ENCODE results near the gene PSTPIP1. TPM values are rescaled to one million over a fixed set of nuclear protein-coding genes. Genes with fewer than 3 reads are reported as not detected.

PSTPIP1 gene
- total RNA-seq, 4 donors from 2014 or later: 0.57 to 9.9 (median 5.3) TPM

DNA sequence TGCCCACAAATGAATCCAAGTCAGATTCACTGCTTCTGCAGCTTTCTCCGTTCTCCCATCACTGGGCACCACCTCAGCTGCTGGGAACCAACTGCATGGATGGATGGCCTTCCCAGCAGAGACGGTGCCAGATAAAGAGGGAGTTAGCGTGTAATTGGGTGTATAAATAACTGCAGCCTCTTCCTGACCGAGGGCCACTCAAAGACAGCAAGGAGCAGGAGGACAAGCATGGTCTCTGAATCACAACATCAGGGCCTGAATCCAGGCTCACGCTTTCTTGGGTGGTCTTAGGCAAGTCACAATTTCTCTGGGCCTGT is 44.2 kb downstream of the PSTPIP1 start:
- TF ChIP-seq, protein P1, sequence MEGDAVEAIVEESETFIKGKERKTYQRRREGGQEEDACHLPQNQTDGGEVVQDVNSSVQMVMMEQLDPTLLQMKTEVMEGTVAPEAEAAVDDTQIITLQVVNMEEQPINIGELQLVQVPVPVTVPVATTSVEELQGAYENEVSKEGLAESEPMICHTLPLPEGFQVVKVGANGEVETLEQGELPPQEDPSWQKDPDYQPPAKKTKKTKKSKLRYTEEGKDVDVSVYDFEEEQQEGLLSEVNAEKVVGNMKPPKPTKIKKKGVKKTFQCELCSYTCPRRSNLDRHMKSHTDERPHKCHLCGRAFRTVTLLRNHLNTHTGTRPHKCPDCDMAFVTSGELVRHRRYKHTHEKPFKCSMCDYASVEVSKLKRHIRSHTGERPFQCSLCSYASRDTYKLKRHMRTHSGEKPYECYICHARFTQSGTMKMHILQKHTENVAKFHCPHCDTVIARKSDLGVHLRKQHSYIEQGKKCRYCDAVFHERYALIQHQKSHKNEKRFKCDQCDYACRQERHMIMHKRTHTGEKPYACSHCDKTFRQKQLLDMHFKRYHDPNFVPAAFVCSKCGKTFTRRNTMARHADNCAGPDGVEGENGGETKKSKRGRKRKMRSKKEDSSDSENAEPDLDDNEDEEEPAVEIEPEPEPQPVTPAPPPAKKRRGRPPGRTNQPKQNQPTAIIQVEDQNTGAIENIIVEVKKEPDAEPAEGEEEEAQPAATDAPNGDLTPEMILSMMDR (IDR thresholded peaks at IDR 0.05): no peak
- TF ChIP-seq POLR2A (IDR thresholded peaks at IDR 0.05): no peak
- no peaks in the 10 kb centered on the region for H3K27me3 ChIP-seq
- peaks cover 0 to 20% (median 0%) of the 10 kb centered on the region in 3 donors for H3K4me1 ChIP-seq
- 90% methylated on average over 2 of the region's 5 CpGs; no CpG with 5 or more reads in 1 of the 2 donors for WGBS, 2 donors
- peaks cover 0 to 42% (median 0%) of the 10 kb centered on the region in 3 donors for H3K36me3 ChIP-seq
- no peaks in the 10 kb centered on the region for H3K9me3 ChIP-seq
- DNase-seq: no peak
- H3K27ac ChIP-seq: no peak overlapping the region
- H3K4me3 ChIP-seq: no peak overlapping the region
- intact Hi-C loops (cut with DNase I): no loop called here

DNA sequence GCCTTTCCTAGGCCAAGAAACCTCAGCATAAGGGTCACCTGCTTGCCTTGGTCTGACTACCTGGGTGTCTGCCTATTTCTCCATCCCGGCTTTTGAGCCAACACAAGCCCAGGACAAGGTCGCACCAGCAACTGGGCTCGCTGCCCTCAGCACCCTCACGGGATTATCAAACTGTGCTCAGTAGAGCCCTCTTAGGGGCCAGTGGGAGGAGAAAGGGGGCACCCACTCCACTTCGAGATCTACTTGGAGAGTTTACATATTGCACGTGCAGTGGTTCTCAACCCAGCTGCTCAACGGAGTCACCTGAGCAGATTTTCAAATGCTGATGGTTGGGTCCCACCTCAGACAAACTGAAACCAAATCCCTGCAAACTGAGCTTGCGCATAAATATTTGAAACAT is 44.9 kb downstream of the PSTPIP1 start:
- TF ChIP-seq POLR2A (IDR thresholded peaks at IDR 0.05): no peak
- TF ChIP-seq, protein P1 (IDR thresholded peaks at IDR 0.05): no peak
- no peaks in the 10 kb centered on the region for H3K9me3 ChIP-seq
- WGBS, 2 donors: 100% methylated on average over 1 of the region's 8 CpGs; no CpG with 5 or more reads in 1 of the 2 donors
- H3K4me1 ChIP-seq: peaks cover 0 to 24% (median 5%) of the 10 kb centered on the region in 3 donors
- DNase-seq: no peak
- no peak overlapping the region for H3K4me3 ChIP-seq
- H3K27ac ChIP-seq: no peak overlapping the region
- H3K36me3 ChIP-seq: peaks cover 0 to 49% (median 0%) of the 10 kb centered on the region in 3 donors
- no peaks in the 10 kb centered on the region for H3K27me3 ChIP-seq
- intact Hi-C loops (cut with DNase I): no loop called here

DNA sequence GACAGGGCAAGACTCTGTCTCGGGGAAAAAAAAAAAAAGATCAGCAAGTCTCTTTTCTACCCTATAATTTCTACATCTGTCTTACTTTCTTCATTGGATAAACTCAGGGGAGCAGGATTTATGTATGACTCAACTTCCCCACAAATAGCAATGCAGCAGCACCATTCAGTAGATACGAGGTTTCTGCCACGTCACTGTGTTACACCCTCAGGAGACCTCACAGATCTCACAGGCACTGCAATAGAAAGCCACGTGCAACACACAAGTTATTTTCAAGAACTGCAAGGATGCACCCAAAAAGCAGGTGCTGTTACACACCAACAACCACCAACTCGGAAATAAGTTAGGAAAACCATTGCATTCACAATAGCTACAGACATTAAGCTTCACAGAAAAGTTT is 45.7 kb downstream of the PSTPIP1 start:
- no peaks in the 10 kb centered on the region for H3K9me3 ChIP-seq
- DNase-seq: no peak
- WGBS, 2 donors: 74 to 85% methylated on average over 5 of the region's 5 CpGs
- H3K4me3 ChIP-seq: no peak overlapping the region
- H3K36me3 ChIP-seq: peaks cover 0 to 55% (median 0%) of the 10 kb centered on the region in 3 donors
- H3K4me1 ChIP-seq: peaks cover 0 to 17% (median 5%) of the 10 kb centered on the region in 3 donors
- TF ChIP-seq, protein P1 (IDR thresholded peaks at IDR 0.05): no peak
- TF ChIP-seq POLR2A (IDR thresholded peaks at IDR 0.05): no peak
- H3K27me3 ChIP-seq: no peaks in the 10 kb centered on the region
- H3K27ac ChIP-seq: no peak overlapping the region
- intact Hi-C loops (cut with DNase I): no loop called here

DNA sequence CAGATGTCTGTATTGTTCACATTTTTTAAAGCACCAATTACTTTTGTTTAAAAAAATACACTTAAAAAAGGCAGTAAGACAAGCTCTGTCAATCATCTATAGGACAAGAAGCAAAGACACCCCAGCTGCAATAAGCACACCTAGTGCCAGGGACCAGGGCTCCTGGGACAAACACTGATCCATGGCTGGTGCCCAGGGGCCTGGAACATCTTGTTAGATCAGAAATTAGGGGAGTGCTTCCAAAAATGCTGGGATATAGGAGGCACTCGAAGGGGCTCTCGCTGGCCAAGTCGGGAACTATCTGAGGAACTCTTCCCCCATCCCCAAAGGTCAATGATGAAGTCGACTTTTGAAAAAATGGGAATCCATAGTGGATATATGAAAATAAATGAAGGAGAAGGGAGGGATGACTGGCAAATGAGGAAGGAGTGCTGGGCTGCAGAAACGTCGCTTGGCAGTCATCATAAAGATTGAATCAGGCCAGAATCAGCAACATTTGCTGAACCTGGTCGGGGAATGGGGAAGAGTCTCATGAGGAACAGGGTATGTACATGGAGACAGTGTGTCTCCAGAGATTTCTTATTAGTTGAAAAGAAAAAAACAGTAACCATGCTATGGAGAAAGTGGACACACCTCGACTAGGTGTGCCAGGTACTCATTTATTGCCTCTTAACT is 47.5 kb downstream of the PSTPIP1 start:
- 78 to 87% methylated on average over 8 of the region's 8 CpGs for WGBS, 2 donors
- TF ChIP-seq, protein P1 (IDR thresholded peaks at IDR 0.05): no peak
- TF ChIP-seq POLR2A (IDR thresholded peaks at IDR 0.05): no peak
- H3K4me3 ChIP-seq: no peak overlapping the region
- H3K36me3 ChIP-seq: peaks cover 0 to 55% (median 0%) of the 10 kb centered on the region in 3 donors
- H3K4me1 ChIP-seq: peaks cover 0 to 10% (median 5%) of the 10 kb centered on the region in 3 donors
- intact Hi-C loops (cut with DNase I): no loop called here
- H3K9me3 ChIP-seq: no peaks in the 10 kb centered on the region
- H3K27me3 ChIP-seq: no peaks in the 10 kb centered on the region
- DNase-seq: no peak
- H3K27ac ChIP-seq: no peak overlapping the region

DNA sequence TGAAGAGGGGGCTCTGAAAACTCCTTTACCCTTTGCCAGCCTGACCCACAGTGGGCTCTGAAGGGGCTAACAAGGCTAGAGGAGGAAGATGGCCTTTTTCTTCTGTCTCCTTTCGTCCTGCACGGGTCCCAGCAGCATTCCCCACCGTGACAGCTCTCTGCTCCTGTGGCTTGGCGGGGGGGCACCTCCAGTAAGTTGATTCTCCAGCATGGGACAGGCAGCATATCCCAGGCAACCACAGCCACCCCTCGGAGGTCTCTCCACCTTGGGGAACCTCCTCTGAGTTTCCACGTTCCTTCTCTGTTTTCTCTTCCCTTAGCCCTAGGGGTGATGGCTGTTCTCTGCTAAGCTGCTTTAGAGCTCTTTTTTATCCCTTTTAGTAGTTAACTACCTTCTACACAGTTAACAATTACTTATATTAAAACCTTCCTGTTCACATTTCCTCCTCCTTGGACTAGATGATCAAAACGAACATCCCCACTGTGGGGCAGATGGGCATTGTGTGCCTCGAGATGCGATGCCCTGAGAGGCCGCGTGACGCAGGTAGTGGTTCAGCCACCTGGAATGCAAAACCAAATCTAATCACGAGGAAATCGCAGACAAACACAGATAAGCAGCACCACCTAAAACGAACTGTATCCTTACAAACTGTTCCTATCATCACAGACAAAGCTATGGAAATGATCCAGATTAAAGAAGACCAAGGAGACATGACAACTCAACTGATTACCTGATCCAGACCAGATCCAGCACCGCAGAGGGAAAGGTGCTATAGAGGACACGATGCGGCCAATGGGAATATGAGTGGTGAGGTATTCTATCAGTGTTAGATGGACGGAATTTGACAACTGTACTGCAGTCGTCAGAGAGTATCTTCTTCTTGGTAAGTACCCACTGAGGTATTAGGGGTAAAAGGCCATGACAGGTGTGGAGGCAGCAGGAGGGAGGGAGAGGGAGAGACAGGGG is 48.3 kb downstream of the PSTPIP1 start:
- Histone ChIP-seq H3K36me3 (peaks cover 0 to 52% (median 0%) of the 10 kb centered on the region in 3 donors), H3K27me3 (no peaks in the 10 kb centered on the region), H3K27ac (no peak overlapping the region), H3K9me3 (no peaks in the 10 kb centered on the region), H3K4me1 (peaks cover 0 to 10% (median 5%) of the 10 kb centered on the region in 3 donors), H3K4me3 (no peak overlapping the region)
- no peak for TF ChIP-seq POLR2A (IDR thresholded peaks at IDR 0.05)
- TF ChIP-seq, protein P1 (IDR thresholded peaks at IDR 0.05): no peak
- 78 to 87% methylated on average over 14 to 20 of the region's 20 CpGs for WGBS, 2 donors
- DNase-seq: no peak
- intact Hi-C loops (cut with DNase I): no loop called here

Measured in esophagus squamous epithelium (tissue), 5 donors.